Panc1 (cell line): Measurements from ENCODE around the gene FAM107A. TPM values are rescaled to one million over a fixed set of nuclear protein-coding genes. Genes with fewer than 3 reads are reported as not detected.

ENCODE experiments used
- ATAC-seq: fragments of 200-7000 bp; cut with Tn5 transposase; 2 replicates; pipeline ENCODE4 v1.9.1; 2020; ENCODE audit warnings: mild to moderate bottlenecking, moderate library complexity
- BruUV-seq: library from RNA; stranded (reverse); fragments of 400-500 nt; replicated peaks from 2 replicates; lab custom pipeline; 2021; lab: Mats Ljungman, UMichigan
- CTCF ChIA-PET: fragments of 300-600 bp; sonication (Branson Sonifier 250); formaldehyde crosslinking; loops from one replicate; lab custom pipeline; 2022; ENCODE audit warnings: antibody characterized with exemption; lab: Charles Lee
- POLR2A ChIA-PET: fragments of 300-600 bp; sonication (Branson Sonifier 250); formaldehyde crosslinking; loops from one replicate; lab custom pipeline; 2022; ENCODE audit warnings: antibody characterized with exemption; lab: Charles Lee
- DNase-seq: peaks from one replicate; pipeline ENCODE4 v3.0.0-alpha.2; 2010; ENCODE audit warnings: low read depth, low spot score
- H3K27ac ChIP-seq: 2 replicates; pipeline ENCODE4 v1.5.1; 2011; ENCODE audit warnings: mild to moderate bottlenecking, low read length, inconsistent platforms
- H3K27me3 ChIP-seq: fragments of 200-500 bp; sonication (Bioruptor generic); 2 replicates; pipeline ENCODE4 v1.6.0; 2014; ENCODE audit warnings: low read length, inconsistent platforms; ENCODE audit not compliant: control insufficient read depth, insufficient read depth
- H3K36me3 ChIP-seq: fragments of 200-500 bp; sonication (Bioruptor generic); 2 replicates; pipeline ENCODE4 v1.5.1; 2014; ENCODE audit warnings: inconsistent platforms, mild to moderate bottlenecking, low read length, moderate library complexity; ENCODE audit not compliant: control insufficient read depth, insufficient read depth
- H3K4me1 ChIP-seq: 2 replicates; pipeline ENCODE4 v1.5.1; 2011; ENCODE audit warnings: inconsistent platforms, mild to moderate bottlenecking, low read length, moderate library complexity; ENCODE audit not compliant: control insufficient read depth, insufficient read depth
- H3K4me3 ChIP-seq, 2 experiments: 2 replicates each; pipeline ENCODE4 v1.5.1; 2011 to 2012; ENCODE audit warnings: low read depth in 2 of 2, low read length in 2 of 2, mild to moderate bottlenecking in 2 of 2, inconsistent platforms in 1 of 2, moderate library complexity in 1 of 2
- H3K9me3 ChIP-seq: fragments of 200-500 bp; sonication (Bioruptor generic); 2 replicates; pipeline ENCODE4 v1.5.1; 2014; ENCODE audit warnings: low read depth, mild to moderate bottlenecking, inconsistent platforms, low read length, moderate library complexity; ENCODE audit not compliant: control insufficient read depth, insufficient read depth
- POLR2AphosphoS5 ChIP-seq: IDR thresholded peaks from 2 replicates; pipeline ENCODE4 v1.6.1; 2012; ENCODE audit warnings: mild to moderate bottlenecking, low read depth, low read length, moderate library complexity
- SIN3A ChIP-seq: IDR thresholded peaks from 2 replicates; pipeline ENCODE4 v1.6.1; 2012; ENCODE audit warnings: low read depth, mild to moderate bottlenecking, low read length, moderate library complexity, borderline replicate concordance; ENCODE audit not compliant: insufficient read depth
- TCF7L2 ChIP-seq: IDR thresholded peaks from 2 replicates; pipeline ENCODE4 v1.6.1; 2011; ENCODE audit warnings: mild to moderate bottlenecking, low read depth, low read length, inconsistent platforms
- in situ Hi-C: cut with HindIII; loops from 2 replicates; pipeline ENCODE4 v1.10.0; 2016; ENCODE audit warnings: low sequenced_read_pairs, low pct_unique_long_range_greater_than_20kb
- intact Hi-C: fragments of 100-400 bp; cut with micrococcal nuclease; formaldehyde crosslinking; loops from one replicate; pipeline ENCODE4 v1.10.0; 2022; ENCODE audit not compliant: unreplicated experiment
- total RNA-seq: library from RNA; stranded (reverse); gene quantifications from one replicate; pipeline ENCODE4 v1.2.1, GENCODE V29; 2021; ENCODE audit not compliant: unreplicated experiment
- TF ChIP-seq, protein P1 (sequence below): fragments of 450-650 bp; IDR thresholded peaks from 2 replicates; pipeline ENCODE4 v1.5.1; 2017; ENCODE audit warnings: mild to moderate bottlenecking
- TF ChIP-seq, protein P2 (sequence below), 2 experiments: IDR thresholded peaks; 2 replicates each; pipeline ENCODE4 v1.6.1; 2011 to 2012; ENCODE audit warnings: low read depth in 2 of 2, control low read depth in 1 of 2, low read length in 1 of 2, mild to moderate bottlenecking in 1 of 2, moderate library complexity in 1 of 2; ENCODE audit not compliant: insufficient read depth in 1 of 2

Gene FAM107A
- total RNA-seq, 1 experiment from 2014 or later = 0.08 TPM

DNA sequence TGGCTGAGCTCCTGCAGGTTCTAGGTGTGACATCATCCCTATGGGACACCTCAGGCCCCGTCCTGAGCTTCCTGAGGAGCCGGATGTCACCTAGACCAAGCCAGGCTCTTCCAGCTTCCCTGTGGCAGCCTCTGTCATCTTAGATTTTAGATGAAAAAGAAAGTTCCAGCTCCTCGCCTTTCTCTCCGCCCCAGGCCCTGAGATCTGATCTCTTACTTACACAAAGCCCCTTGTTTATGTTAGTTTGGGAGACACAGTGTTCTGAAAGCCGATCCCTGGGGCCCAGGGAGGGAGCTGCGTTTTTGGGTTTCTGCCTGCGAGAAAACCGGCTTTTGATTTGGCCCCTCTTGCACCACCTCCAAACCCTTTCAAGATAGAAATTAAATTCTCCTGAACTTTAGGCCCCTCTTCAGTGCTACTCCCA, 40.2 kb upstream of the FAM107A start:
- H3K36me3 ChIP-seq = no peaks in the 10 kb centered on the region
- ChIA-PET POLR2A (no interaction called here), CTCF (interaction anchor here (1.0 kb wide), 1 partner anchor 13 kb away, joined by 3 read pairs; no protein-coding TSS in a partner anchor)
- H3K4me1 ChIP-seq = no peaks in the 10 kb centered on the region; the same call in 1 of the 2 replicates
- H3K9me3 ChIP-seq = no peaks in the 10 kb centered on the region
- DNase-seq (no peak), ATAC-seq (no peak)
- H3K4me3 ChIP-seq = no peak overlapping the region
- H3K27ac ChIP-seq = no peak overlapping the region
- in situ Hi-C loops = no loop called here
- intact Hi-C loops = no loop called here
- no TSS peak for BruUV-seq
- H3K27me3 ChIP-seq = no peaks in the 10 kb centered on the region
- TF ChIP-seq SIN3A = no peak
- TF ChIP-seq POLR2AphosphoS5 = no peak
- TF ChIP-seq TCF7L2 = no peak
- TF ChIP-seq, protein P1, sequence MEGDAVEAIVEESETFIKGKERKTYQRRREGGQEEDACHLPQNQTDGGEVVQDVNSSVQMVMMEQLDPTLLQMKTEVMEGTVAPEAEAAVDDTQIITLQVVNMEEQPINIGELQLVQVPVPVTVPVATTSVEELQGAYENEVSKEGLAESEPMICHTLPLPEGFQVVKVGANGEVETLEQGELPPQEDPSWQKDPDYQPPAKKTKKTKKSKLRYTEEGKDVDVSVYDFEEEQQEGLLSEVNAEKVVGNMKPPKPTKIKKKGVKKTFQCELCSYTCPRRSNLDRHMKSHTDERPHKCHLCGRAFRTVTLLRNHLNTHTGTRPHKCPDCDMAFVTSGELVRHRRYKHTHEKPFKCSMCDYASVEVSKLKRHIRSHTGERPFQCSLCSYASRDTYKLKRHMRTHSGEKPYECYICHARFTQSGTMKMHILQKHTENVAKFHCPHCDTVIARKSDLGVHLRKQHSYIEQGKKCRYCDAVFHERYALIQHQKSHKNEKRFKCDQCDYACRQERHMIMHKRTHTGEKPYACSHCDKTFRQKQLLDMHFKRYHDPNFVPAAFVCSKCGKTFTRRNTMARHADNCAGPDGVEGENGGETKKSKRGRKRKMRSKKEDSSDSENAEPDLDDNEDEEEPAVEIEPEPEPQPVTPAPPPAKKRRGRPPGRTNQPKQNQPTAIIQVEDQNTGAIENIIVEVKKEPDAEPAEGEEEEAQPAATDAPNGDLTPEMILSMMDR = no peak
- TF ChIP-seq, protein P2, sequence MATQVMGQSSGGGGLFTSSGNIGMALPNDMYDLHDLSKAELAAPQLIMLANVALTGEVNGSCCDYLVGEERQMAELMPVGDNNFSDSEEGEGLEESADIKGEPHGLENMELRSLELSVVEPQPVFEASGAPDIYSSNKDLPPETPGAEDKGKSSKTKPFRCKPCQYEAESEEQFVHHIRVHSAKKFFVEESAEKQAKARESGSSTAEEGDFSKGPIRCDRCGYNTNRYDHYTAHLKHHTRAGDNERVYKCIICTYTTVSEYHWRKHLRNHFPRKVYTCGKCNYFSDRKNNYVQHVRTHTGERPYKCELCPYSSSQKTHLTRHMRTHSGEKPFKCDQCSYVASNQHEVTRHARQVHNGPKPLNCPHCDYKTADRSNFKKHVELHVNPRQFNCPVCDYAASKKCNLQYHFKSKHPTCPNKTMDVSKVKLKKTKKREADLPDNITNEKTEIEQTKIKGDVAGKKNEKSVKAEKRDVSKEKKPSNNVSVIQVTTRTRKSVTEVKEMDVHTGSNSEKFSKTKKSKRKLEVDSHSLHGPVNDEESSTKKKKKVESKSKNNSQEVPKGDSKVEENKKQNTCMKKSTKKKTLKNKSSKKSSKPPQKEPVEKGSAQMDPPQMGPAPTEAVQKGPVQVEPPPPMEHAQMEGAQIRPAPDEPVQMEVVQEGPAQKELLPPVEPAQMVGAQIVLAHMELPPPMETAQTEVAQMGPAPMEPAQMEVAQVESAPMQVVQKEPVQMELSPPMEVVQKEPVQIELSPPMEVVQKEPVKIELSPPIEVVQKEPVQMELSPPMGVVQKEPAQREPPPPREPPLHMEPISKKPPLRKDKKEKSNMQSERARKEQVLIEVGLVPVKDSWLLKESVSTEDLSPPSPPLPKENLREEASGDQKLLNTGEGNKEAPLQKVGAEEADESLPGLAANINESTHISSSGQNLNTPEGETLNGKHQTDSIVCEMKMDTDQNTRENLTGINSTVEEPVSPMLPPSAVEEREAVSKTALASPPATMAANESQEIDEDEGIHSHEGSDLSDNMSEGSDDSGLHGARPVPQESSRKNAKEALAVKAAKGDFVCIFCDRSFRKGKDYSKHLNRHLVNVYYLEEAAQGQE (IDR thresholded peaks at IDR 0.05; ENCODE audit: insufficient read depth in 1 of 2, low read depth in 2 of 2, low read length in 1 of 2) = no peak

DNA sequence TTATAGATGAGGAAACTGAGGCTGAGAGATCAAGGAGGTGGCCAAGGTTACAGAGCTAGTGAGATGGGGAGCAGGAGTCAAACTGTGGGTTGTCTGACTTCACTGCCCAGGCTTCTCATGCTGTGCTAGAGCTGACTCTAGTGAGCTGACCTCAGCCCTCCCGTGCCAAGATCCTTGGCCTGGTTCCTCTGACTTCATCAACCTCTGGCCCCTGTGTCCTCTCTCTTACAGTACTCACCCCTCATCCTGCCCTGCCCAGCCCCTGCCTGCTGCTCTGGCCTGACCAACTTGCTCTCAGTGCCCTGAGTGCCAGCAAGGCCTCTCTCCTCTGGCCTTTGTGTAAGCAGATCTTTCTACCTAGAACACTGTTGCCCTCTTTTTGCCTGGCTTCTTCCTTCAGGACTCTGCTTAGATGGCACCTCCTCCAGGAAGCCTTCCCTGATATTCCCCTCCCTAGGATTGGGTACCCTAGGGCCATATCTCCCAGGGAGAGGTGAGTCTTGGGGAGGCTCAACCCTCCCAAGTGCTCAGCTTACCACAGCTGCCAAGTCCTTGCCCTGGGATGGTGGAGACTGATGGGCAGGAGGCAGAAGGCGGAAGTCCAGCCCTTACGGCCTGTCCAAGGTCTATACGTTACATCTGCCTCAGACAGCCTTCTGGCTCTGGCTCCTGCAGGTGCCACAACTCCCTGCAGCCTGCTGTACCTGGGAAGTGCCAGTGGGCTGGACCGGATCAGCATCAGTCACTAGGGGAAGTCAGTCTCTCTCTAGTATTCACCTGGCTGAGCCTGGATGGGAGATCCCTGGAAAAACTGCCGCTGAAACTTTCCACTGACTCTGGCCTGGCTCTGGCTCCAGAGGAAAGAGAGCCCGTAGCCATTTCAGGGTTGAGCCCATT, 36.3 kb upstream of the FAM107A start:
- TF ChIP-seq SIN3A = no peak
- TF ChIP-seq POLR2AphosphoS5 = no peak
- TF ChIP-seq TCF7L2 = no peak
- TF ChIP-seq, protein P1 = no peak
- TF ChIP-seq, protein P2 (IDR thresholded peaks at IDR 0.05; ENCODE audit: insufficient read depth in 1 of 2, low read depth in 2 of 2, low read length in 1 of 2) = no peak
- no peaks in the 10 kb centered on the region for H3K27me3 ChIP-seq
- ChIA-PET CTCF (no interaction called here), POLR2A (no interaction called here)
- H3K4me3 ChIP-seq = no peak overlapping the region
- intact Hi-C loops = no loop called here
- in situ Hi-C loops = no loop called here
- no peak overlapping the region for H3K27ac ChIP-seq
- no peaks in the 10 kb centered on the region for H3K36me3 ChIP-seq
- H3K4me1 ChIP-seq = no peaks in the 10 kb centered on the region; the same call in 1 of the 2 replicates
- peak; percentile 42 for ATAC-seq
- no peak for DNase-seq
- H3K9me3 ChIP-seq = no peaks in the 10 kb centered on the region
- BruUV-seq = no TSS peak
